Measurements from ENCODE around the gene DCLK2. TPM values are rescaled to one million over a fixed set of nuclear protein-coding genes. Genes with fewer than 3 reads are reported as not detected.
A peak's percentile ranks its signal among the peaks of the same experiment; 100 is the strongest.

The DCLK2 gene
- total RNA-seq, 3 donors from 2014 or later, result 3.4 to 5.2 (median 4.0) TPM

GRCh38 chr4:150215601-150216000 is 137.4 kb downstream of the DCLK2 start:
- Histone ChIP-seq H3K4me3 (no peak overlapping the region), H3K27me3 (no peaks in the 10 kb centered on the region), H3K27ac (no peak overlapping the region), H3K36me3 (no peaks in the 10 kb centered on the region), H3K9me3 (no peaks in the 10 kb centered on the region), H3K4me1 (no peaks in the 10 kb centered on the region)
- no peak for DNase-seq (ENCODE audit: low spot score in 2 of 2)
- no peak for TF ChIP-seq CTCF (IDR thresholded peaks at IDR 0.05)
- TF ChIP-seq POLR2AphosphoS5 (IDR thresholded peaks at IDR 0.05), result no peak
- no peak for TF ChIP-seq POLR2A (IDR thresholded peaks at IDR 0.05)
- intact Hi-C loops (cut with DNase I; ENCODE audit: low total_unique reads), result no loop called here

DNA sequence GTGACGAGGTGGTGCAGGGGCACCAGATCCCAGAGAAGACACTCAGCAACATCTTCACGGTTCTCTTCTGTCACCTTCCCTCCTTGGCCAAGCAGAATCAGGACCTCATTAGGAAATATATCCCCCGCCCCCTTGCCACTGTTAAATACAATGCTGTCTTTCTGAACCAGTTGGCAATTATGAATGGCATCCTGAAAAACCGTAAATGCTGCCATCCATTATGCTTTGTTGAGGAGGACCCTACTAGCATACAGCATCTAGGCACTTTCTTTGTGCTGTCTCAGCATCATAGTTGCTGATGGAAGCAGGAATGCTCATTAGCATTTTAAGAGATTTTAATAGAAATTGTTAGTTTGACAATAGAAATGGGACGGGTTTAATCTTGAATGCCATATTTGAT is 138.5 kb downstream of the DCLK2 start:
- no peak overlapping the region for H3K27ac ChIP-seq

DNA sequence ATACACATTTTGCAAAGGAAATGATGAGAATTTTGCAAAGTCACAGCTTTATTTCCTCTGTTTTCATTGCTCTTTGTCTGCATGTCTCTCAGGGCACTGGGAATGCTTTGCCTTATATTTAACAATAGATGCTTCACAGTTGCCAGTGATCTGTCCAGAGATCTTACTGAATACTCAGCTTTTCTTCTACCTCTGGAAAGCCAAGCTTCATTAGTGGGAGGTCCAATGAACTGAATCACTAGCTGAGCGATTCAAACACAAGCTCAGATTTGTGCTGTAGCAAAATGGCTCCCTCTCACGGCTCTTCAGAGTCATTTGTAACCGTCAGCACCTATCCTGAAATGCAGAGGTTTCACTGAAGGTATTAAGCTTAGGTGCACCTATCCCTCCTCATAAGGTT is 138.9 kb downstream of the DCLK2 start:
- no peak for DNase-seq (ENCODE audit: low spot score in 2 of 2)
- no peak for TF ChIP-seq POLR2A (IDR thresholded peaks at IDR 0.05)
- TF ChIP-seq CTCF (IDR thresholded peaks at IDR 0.05), result peak in 1 of 3 donors; percentile 10
- TF ChIP-seq POLR2AphosphoS5 (IDR thresholded peaks at IDR 0.05), result no peak
- Histone ChIP-seq H3K36me3 (no peaks in the 10 kb centered on the region), H3K27ac (no peak overlapping the region), H3K9me3 (no peaks in the 10 kb centered on the region), H3K27me3 (no peaks in the 10 kb centered on the region), H3K4me3 (no peak overlapping the region), H3K4me1 (no peaks in the 10 kb centered on the region)
- intact Hi-C loops (cut with DNase I; ENCODE audit: low total_unique reads), result no loop called here

More for the DNA sequence above, 138.5 kb downstream of the DCLK2 start:
- intact Hi-C loops (cut with DNase I; ENCODE audit: low total_unique reads), result no loop called here
- H3K27me3 ChIP-seq, result no peaks in the 10 kb centered on the region
- no peak for DNase-seq (ENCODE audit: low spot score in 2 of 2)
- TF ChIP-seq POLR2AphosphoS5 (IDR thresholded peaks at IDR 0.05), result no peak
- no peak for TF ChIP-seq POLR2A (IDR thresholded peaks at IDR 0.05)
- no peak for TF ChIP-seq CTCF (IDR thresholded peaks at IDR 0.05)
- no peaks in the 10 kb centered on the region for H3K36me3 ChIP-seq
- no peak overlapping the region for H3K4me3 ChIP-seq
- H3K4me1 ChIP-seq, result no peaks in the 10 kb centered on the region
- no peaks in the 10 kb centered on the region for H3K9me3 ChIP-seq

DNA sequence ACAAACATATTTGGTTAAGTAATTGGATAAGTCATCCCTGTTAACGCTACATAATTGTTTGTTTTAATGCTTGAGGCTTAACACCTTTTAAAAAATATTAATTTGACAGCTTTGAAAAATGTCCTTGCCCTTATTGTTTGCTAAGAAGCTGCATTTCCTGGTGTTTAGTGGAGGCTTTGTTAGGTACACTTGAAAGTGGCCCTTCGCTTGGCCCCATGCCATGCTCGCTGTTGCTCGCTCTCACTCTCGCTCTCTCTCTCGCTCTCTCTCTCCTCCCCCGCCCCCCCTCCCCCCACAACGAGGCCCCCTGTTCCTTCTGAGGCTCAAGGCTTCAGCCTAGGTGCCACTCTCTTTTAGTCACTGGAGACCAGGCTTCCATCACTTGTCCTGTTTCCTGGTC is 139.6 kb downstream of the DCLK2 start:
- no peak overlapping the region for H3K27ac ChIP-seq
- intact Hi-C loops (cut with DNase I; ENCODE audit: low total_unique reads), result no loop called here
- TF ChIP-seq POLR2AphosphoS5 (IDR thresholded peaks at IDR 0.05) (no peak), CTCF (IDR thresholded peaks at IDR 0.05) (no peak), POLR2A (IDR thresholded peaks at IDR 0.05) (no peak)
- no peaks in the 10 kb centered on the region for H3K36me3 ChIP-seq
- no peaks in the 10 kb centered on the region for H3K9me3 ChIP-seq
- no peaks in the 10 kb centered on the region for H3K4me1 ChIP-seq
- no peak for DNase-seq (ENCODE audit: low spot score in 2 of 2)
- no peak overlapping the region for H3K4me3 ChIP-seq
- no peaks in the 10 kb centered on the region for H3K27me3 ChIP-seq

GRCh38 chr4:150218447-150218846 is 140.2 kb downstream of the DCLK2 start:
- Histone ChIP-seq H3K9me3 (no peaks in the 10 kb centered on the region), H3K36me3 (no peaks in the 10 kb centered on the region), H3K4me3 (no peak overlapping the region), H3K27ac (no peak overlapping the region), H3K4me1 (no peaks in the 10 kb centered on the region), H3K27me3 (no peaks in the 10 kb centered on the region)
- intact Hi-C loops (cut with DNase I; ENCODE audit: low total_unique reads), result no loop called here
- DNase-seq (ENCODE audit: low spot score in 2 of 2), result no peak
- TF ChIP-seq POLR2AphosphoS5 (IDR thresholded peaks at IDR 0.05) (no peak), POLR2A (IDR thresholded peaks at IDR 0.05) (no peak), CTCF (IDR thresholded peaks at IDR 0.05) (no peak)
